IMR-90 (cell line): ENCODE data around the gene NCAPG2. TPM values are rescaled to one million over a fixed set of nuclear protein-coding genes. Genes with fewer than 3 reads are reported as not detected.

Source experiments
- ATAC-seq: fragments of 200-7000 bp; cut with Tn5 transposase; 2 replicates; pipeline ENCODE4 v1.9.1; 2020; ENCODE audit warnings: low read depth, mild to moderate bottlenecking, moderate library complexity
- BruUV-seq: library from RNA; stranded (reverse); fragments of 400-500 nt; replicated peaks from 2 replicates; lab custom pipeline; 2021; lab: Mats Ljungman, UMichigan
- CTCF ChIA-PET: fragments of 300-600 bp; formaldehyde crosslinking; extraction: SDS; loops from one replicate; lab custom pipeline; 2021; ENCODE audit warnings: antibody characterized with exemption; lab: Yijun Ruan, JAX
- POLR2A ChIA-PET: fragments of 300-600 bp; sonication (Branson Sonifier 250); formaldehyde crosslinking; loops from one replicate; lab custom pipeline; 2022; ENCODE audit warnings: antibody characterized with exemption; ENCODE audit not compliant: unreplicated experiment; lab: Charles Lee
- DNase-seq: peaks from one replicate; pipeline ENCODE4 v3.0.0; 2013
- H2AFZ ChIP-seq: replicated peaks from 2 replicates; pipeline ENCODE3; 2013; ENCODE audit warnings: low read length, mild to moderate bottlenecking; ENCODE audit not compliant: poor library complexity
- H2AK5ac ChIP-seq: 2 replicates; pipeline ENCODE4 v1.6.1; 2013; ENCODE audit warnings: low read depth, low read length, inconsistent platforms
- H2AK9ac ChIP-seq: replicated peaks from 2 replicates; pipeline ENCODE3; 2013; ENCODE audit warnings: mild to moderate bottlenecking, low read depth, low read length, moderate library complexity; ENCODE audit not compliant: poor library complexity
- H2BK120ac ChIP-seq: 2 replicates; pipeline ENCODE4 v1.6.1; 2013; ENCODE audit warnings: low read depth, low read length, inconsistent platforms
- H2BK15ac ChIP-seq: 3 replicates; pipeline ENCODE4 v1.6.1; 2013; ENCODE audit warnings: low read depth, low read length, inconsistent platforms
- H2BK20ac ChIP-seq: 2 replicates; pipeline ENCODE4 v1.6.1; 2013; ENCODE audit warnings: low read depth, mild to moderate bottlenecking, inconsistent platforms, low read length, moderate library complexity
- H2BK5ac ChIP-seq: 2 replicates; pipeline ENCODE4 v1.6.1; 2013; ENCODE audit warnings: mild to moderate bottlenecking, low read depth, low read length, inconsistent platforms; ENCODE audit not compliant: poor library complexity, severe bottlenecking
- H3K14ac ChIP-seq: replicated peaks from 2 replicates; pipeline ENCODE4 v1.6.1; 2013; ENCODE audit warnings: low read depth, low read length, inconsistent platforms
- H3K18ac ChIP-seq: 2 replicates; pipeline ENCODE4 v1.6.1; 2013; ENCODE audit warnings: low read depth, low read length, control low read depth
- H3K23ac ChIP-seq: 2 replicates; pipeline ENCODE4 v1.6.1; 2013; ENCODE audit warnings: low read depth, low read length, inconsistent platforms
- H3K27ac ChIP-seq: 2 replicates; pipeline ENCODE4 v1.5.1; 2013; ENCODE audit warnings: mild to moderate bottlenecking, control low read depth, low read length; ENCODE audit not compliant: insufficient read depth
- H3K27me3 ChIP-seq: 2 replicates; pipeline ENCODE4 v1.6.1; 2013; ENCODE audit warnings: low read length; ENCODE audit not compliant: control insufficient read depth, insufficient read depth
- H3K36me3 ChIP-seq: 2 replicates; pipeline ENCODE4 v1.6.1; 2013; ENCODE audit warnings: low read length, mixed read lengths; ENCODE audit not compliant: control insufficient read depth, insufficient read depth
- H3K4ac ChIP-seq: 2 replicates; pipeline ENCODE4 v1.6.1; 2013; ENCODE audit warnings: low read depth, low read length, inconsistent platforms
- H3K4me1 ChIP-seq: 2 replicates; pipeline ENCODE4 v1.6.1; 2013; ENCODE audit warnings: low read length, mixed read lengths; ENCODE audit not compliant: control insufficient read depth, insufficient read depth
- H3K4me2 ChIP-seq: 2 replicates; pipeline ENCODE4 v1.6.1; 2013; ENCODE audit warnings: low read depth, mild to moderate bottlenecking, control low read depth, low read length, moderate library complexity
- H3K4me3 ChIP-seq: 2 replicates; pipeline ENCODE4 v1.5.1; 2013; ENCODE audit warnings: low read depth, mild to moderate bottlenecking, control low read depth, low read length, moderate library complexity; ENCODE audit not compliant: insufficient read depth
- H3K56ac ChIP-seq: 2 replicates; pipeline ENCODE4 v1.6.1; 2013; ENCODE audit warnings: low read length, inconsistent platforms; ENCODE audit not compliant: insufficient read depth; ENCODE audit errors: extremely low read depth
- H3K79me1 ChIP-seq, 2 experiments: 2 replicates each; pipeline ENCODE4 v1.6.1; 2013; ENCODE audit warnings: low read length in 2 of 2, inconsistent platforms in 1 of 2, low read depth in 1 of 2
- H3K9ac ChIP-seq: 2 replicates; pipeline ENCODE4 v1.6.1; 2013; ENCODE audit warnings: low read depth, low read length, control low read depth
- H3K9me1 ChIP-seq: 2 replicates; pipeline ENCODE4 v1.6.1; 2013; ENCODE audit warnings: low read length, inconsistent platforms; ENCODE audit not compliant: insufficient read depth
- H3K9me3 ChIP-seq: 2 replicates; pipeline ENCODE4 v1.6.1; 2013; ENCODE audit warnings: low read length; ENCODE audit not compliant: control insufficient read depth, insufficient read depth
- H4K20me1 ChIP-seq: 2 replicates; pipeline ENCODE4 v1.6.1; 2013; ENCODE audit warnings: low read length, inconsistent platforms; ENCODE audit not compliant: insufficient read depth
- H4K5ac ChIP-seq: 2 replicates; pipeline ENCODE4 v1.6.1; 2013; ENCODE audit warnings: mild to moderate bottlenecking, low read depth, low read length, control low read depth
- H4K8ac ChIP-seq, 2 experiments: 2 replicates each; pipeline ENCODE4 v1.6.1; 2013; ENCODE audit warnings: low read depth in 2 of 2, low read length in 2 of 2, control low read depth in 1 of 2, inconsistent platforms in 1 of 2
- H4K91ac ChIP-seq: 2 replicates; pipeline ENCODE4 v1.6.1; 2013; ENCODE audit warnings: low read depth, low read length, inconsistent platforms; ENCODE audit not compliant: insufficient read depth
- CEBPB ChIP-seq: IDR thresholded peaks from 2 replicates; pipeline ENCODE4 v1.6.1; 2012; ENCODE audit warnings: low read depth, low read length, improper control_type of control experiment
- CTCF ChIP-seq: conservative IDR thresholded peaks from 2 replicates; pipeline ENCODE4 v1.5.1; 2012; ENCODE audit warnings: mild to moderate bottlenecking, low read depth, low read length, improper control_type of control experiment
- ELK1 ChIP-seq: fragments of 150-350 bp; IDR thresholded peaks from 2 replicates; pipeline ENCODE4 v1.6.1; 2016; ENCODE audit warnings: low read depth, mild to moderate bottlenecking, low read length, moderate library complexity, borderline replicate concordance
- FOS ChIP-seq: fragments of 150-350 bp; IDR thresholded peaks from 2 replicates; pipeline ENCODE4 v1.6.1; 2016; ENCODE audit warnings: low read depth, low read length
- MAFK ChIP-seq: IDR thresholded peaks from 2 replicates; pipeline ENCODE4 v1.6.1; 2012; ENCODE audit warnings: low read depth, low read length, improper control_type of control experiment
- MAZ ChIP-seq: IDR thresholded peaks from 2 replicates; pipeline ENCODE4 v1.6.1; 2012; ENCODE audit warnings: low read depth, mild to moderate bottlenecking, low read length, improper control_type of control experiment, moderate library complexity, borderline replicate concordance
- MXI1 ChIP-seq: IDR thresholded peaks from 2 replicates; pipeline ENCODE4 v1.6.1; 2012; ENCODE audit warnings: low read depth, mild to moderate bottlenecking, low read length, moderate library complexity, borderline replicate concordance
- RAD21 ChIP-seq: IDR thresholded peaks from 2 replicates; pipeline ENCODE4 v1.6.1; 2012; ENCODE audit warnings: low read length, improper control_type of control experiment
- RFX5 ChIP-seq: IDR thresholded peaks from 2 replicates; pipeline ENCODE4 v1.8.0; 2012; ENCODE audit warnings: low read depth, mild to moderate bottlenecking, low read length, moderate library complexity
- USF2 ChIP-seq: fragments of 150-350 bp; IDR thresholded peaks from 2 replicates; pipeline ENCODE4 v1.6.1; 2017; ENCODE audit warnings: mild to moderate bottlenecking, antibody characterized with exemption, low read length, low read depth
- WGBS, 2 experiments: methylation state at CpG; one replicate each; pipeline versions ENCODE4 v1.1.5 to v1.1.7; 2013; ENCODE audit warnings: missing lambda C conversion rate in 2 of 2; ENCODE audit not compliant: insufficient read length in 1 of 2; ENCODE audit errors: extremely low coverage in 2 of 2; 5-methylcytosine and 5-hydroxymethylcytosine counted together
- dilution Hi-C: fragments of 300-500 bp; cut with HindIII; formaldehyde crosslinking; loops from one replicate; pipeline ENCODE4 v1.14.3; 2018; ENCODE audit warnings: low sequenced_read_pairs; ENCODE audit not compliant: unreplicated experiment
- in situ Hi-C: fragments of 300-500 bp; cut with MboI; formaldehyde crosslinking; loops from 3 replicates; pipeline ENCODE4 v1.14.3; 2019; ENCODE audit warnings: low sequenced_read_pairs, inconsistent platforms, mixed read lengths
- intact Hi-C: fragments of 100-400 bp; cut with micrococcal nuclease; formaldehyde crosslinking; loops from 2 replicates; pipeline ENCODE4 v1.10.0; 2022
- polyA plus RNA-seq, 3 experiments: library from polyadenylated mRNA; depleted of rRNA; stranded (reverse); fragments of >200 nt; gene quantifications; 2 replicates each; pipeline ENCODE4 v1.2.3, GENCODE V29; 2012; ENCODE audit warnings: low replicate concordance in 1 of 3
- total RNA-seq: library from RNA; depleted of rRNA; stranded (reverse); fragments of >200 nt; gene quantifications from 2 replicates; pipeline ENCODE4 v1.2.3, GENCODE V29; 2012

The NCAPG2 gene
- total and polyA plus RNA-seq, 2 of the 4 experiments (the other 2 are of a cell fraction) = 25.6 to 25.8 TPM

DNA sequence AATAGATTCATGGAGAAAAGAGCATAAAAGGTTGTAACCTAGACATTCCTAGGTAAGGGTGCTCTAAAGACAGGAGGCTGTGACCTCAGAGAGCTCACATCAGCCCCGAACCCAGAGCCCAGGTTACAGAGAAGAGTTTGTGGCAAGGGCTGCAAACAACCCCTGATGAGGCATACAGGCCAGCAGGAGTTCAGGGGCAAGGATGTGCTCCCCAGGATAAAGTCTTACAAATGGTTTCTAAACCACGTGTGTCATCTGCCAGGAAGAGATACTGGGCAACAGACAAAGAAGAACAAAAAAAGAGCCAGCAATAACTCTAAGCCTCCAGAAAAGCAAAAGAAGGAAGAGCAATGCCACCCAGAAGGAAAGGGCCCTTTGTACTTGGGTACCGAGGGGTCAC is 27.7 kb downstream of the NCAPG2 start:
- in situ Hi-C loops = no loop called here
- no peak overlapping the region for H2AK9ac ChIP-seq
- no peak overlapping the region for H2BK15ac ChIP-seq
- H3K14ac ChIP-seq = no peak overlapping the region
- peaks cover 5% of the 10 kb centered on the region; the same call in 1 of the 2 replicates for H3K9me1 ChIP-seq
- no peak overlapping the region for H3K4me2 ChIP-seq
- ATAC-seq (no peak), DNase-seq (no peak)
- no peak overlapping the region for H2BK120ac ChIP-seq
- H2AK5ac ChIP-seq = no peak overlapping the region
- H4K20me1 ChIP-seq = no peaks in the 10 kb centered on the region
- peaks cover 14 to 25% of the 10 kb centered on the region in 2 experiments; a peak in 3 of 4 replicates for H3K79me1 ChIP-seq
- TF ChIP-seq FOS = no peak
- no peak for TF ChIP-seq ELK1
- no peak for TF ChIP-seq RFX5
- no peak for TF ChIP-seq RAD21
- no peak for TF ChIP-seq CEBPB
- TF ChIP-seq USF2 = no peak
- no peak for TF ChIP-seq MAZ
- TF ChIP-seq CTCF = no peak
- no peak for TF ChIP-seq MAFK
- TF ChIP-seq MXI1 = no peak
- CTCF ChIA-PET = no interaction called here
- no peak overlapping the region for H3K4me3 ChIP-seq
- dilution Hi-C loops = no loop called here
- no peak overlapping the region for H2AFZ ChIP-seq
- BruUV-seq = no TSS peak
- no peak overlapping the region for H4K5ac ChIP-seq
- WGBS, 2 experiments = 100% methylated on average over 1 of the region's 3 CpGs; no CpG with 5 or more reads in 1 of the 2 experiments
- H4K91ac ChIP-seq = no peak overlapping the region
- no peak overlapping the region for H4K8ac ChIP-seq
- no peak overlapping the region for H3K9ac ChIP-seq
- H3K27ac ChIP-seq = no peak overlapping the region
- H3K18ac ChIP-seq = no peak overlapping the region
- H2BK5ac ChIP-seq = no peak overlapping the region
- intact Hi-C loops = no loop called here
- H3K36me3 ChIP-seq = peaks cover 6% of the 10 kb centered on the region
- H2BK20ac ChIP-seq = no peak overlapping the region
- H3K23ac ChIP-seq = no peak overlapping the region
- H3K4ac ChIP-seq = no peak overlapping the region
- no peak overlapping the region for H3K56ac ChIP-seq
- POLR2A ChIA-PET = no interaction called here
- H3K9me3 ChIP-seq = no peaks in the 10 kb centered on the region
- H3K4me1 ChIP-seq = peaks cover 6% of the 10 kb centered on the region; the same call in 1 of the 2 replicates
- H3K27me3 ChIP-seq = no peaks in the 10 kb centered on the region
